ENCODE data around the gene MCEMP1. TPM values are rescaled to one million over a fixed set of nuclear protein-coding genes. Genes with fewer than 3 reads are reported as not detected.

MCEMP1 gene, protein sequence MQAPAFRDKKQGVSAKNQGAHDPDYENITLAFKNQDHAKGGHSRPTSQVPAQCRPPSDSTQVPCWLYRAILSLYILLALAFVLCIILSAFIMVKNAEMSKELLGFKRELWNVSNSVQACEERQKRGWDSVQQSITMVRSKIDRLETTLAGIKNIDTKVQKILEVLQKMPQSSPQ
- total RNA-seq: under 1 TPM in 2 of 4 donors, not detected in 2; 0.29 to 0.97 TPM

DNA sequence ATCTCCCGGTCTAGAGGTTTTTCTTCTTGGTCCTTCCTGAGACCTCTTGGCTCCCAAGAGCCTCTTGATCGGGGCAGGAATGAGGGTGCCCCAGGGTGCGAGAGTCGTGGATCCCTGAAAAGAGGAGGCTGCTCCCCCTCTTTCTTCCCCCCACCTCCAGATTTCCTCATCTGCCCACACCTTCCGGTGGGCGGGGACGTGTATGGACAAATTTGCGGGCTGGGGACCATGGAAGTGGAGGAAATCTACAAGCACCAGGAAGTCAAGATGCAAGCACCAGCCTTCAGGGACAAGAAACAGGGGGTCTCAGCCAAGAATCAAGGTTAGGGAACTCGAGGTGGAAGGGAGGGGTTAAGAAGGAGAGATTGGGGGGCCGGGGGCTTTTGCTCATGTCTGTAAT, at the start of gene MCEMP1:
MCEMP1 (plus strand) TSS at position 237 of the 400 bp plus-strand sequence; CDS start at position 268, 31 bp downstream.
- H3K4me3 ChIP-seq: no peak within 1 kb of the TSS
- peaks cover 0 to 77% (median 0%) of the 10 kb centered on the region in 4 donors for H3K27me3 ChIP-seq
- 13 to 31% methylated on average over 4 to 6 of the region's 10 CpGs for whole genome bisulfite sequencing, 2 donors

DNA sequence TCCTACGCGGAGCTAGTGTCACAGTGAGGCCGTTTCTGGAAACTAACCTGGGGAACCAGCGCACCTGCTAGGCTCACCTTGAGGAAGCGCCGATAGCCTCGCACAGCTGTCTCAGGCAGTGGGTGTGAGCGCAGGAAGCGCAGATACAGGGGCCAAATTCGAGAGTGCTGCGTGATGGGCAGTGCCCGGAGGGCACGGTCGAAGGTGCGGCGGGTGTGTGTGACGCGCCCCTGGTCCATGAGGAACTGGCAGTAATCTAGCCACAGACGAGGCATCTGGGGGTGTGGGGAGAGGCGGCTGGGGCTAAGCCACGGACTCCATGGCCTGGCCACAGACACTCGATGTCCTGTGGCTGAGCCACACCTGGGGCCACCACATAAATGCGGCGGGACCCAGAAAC, 49.7 kb upstream of the MCEMP1 start:
- Histone ChIP-seq H3K27me3 (no peaks in the 10 kb centered on the region), H3K4me3 (no peak overlapping the region), H3K27ac (no peak overlapping the region), H3K9me3 (no peaks in the 10 kb centered on the region), H3K4me1 (peaks cover 25 to 41% (median 32%) of the 10 kb centered on the region in 3 donors), H3K36me3 (peaks cover 14 to 61% (median 28%) of the 10 kb centered on the region in 3 donors)
- 86 to 87% methylated on average over 12 to 20 of the region's 24 CpGs for WGBS, 2 donors
- no peak for DNase-seq
- intact Hi-C loops (cut with DNase I): no loop called here
- no peak for TF ChIP-seq POLR2A (IDR thresholded peaks at IDR 0.05)
- TF ChIP-seq, protein P1, sequence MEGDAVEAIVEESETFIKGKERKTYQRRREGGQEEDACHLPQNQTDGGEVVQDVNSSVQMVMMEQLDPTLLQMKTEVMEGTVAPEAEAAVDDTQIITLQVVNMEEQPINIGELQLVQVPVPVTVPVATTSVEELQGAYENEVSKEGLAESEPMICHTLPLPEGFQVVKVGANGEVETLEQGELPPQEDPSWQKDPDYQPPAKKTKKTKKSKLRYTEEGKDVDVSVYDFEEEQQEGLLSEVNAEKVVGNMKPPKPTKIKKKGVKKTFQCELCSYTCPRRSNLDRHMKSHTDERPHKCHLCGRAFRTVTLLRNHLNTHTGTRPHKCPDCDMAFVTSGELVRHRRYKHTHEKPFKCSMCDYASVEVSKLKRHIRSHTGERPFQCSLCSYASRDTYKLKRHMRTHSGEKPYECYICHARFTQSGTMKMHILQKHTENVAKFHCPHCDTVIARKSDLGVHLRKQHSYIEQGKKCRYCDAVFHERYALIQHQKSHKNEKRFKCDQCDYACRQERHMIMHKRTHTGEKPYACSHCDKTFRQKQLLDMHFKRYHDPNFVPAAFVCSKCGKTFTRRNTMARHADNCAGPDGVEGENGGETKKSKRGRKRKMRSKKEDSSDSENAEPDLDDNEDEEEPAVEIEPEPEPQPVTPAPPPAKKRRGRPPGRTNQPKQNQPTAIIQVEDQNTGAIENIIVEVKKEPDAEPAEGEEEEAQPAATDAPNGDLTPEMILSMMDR (IDR thresholded peaks at IDR 0.05): no peak

More for the DNA sequence above, at the start of gene MCEMP1:
- TF ChIP-seq POLR2A (IDR thresholded peaks at IDR 0.05): no peak
- TF ChIP-seq, protein P1 (IDR thresholded peaks at IDR 0.05): no peak
- Histone ChIP-seq H3K9me3 (no peaks in the 10 kb centered on the region), H3K4me1 (peaks cover 4 to 33% (median 6%) of the 10 kb centered on the region in 3 donors), H3K27ac (no peak within 1 kb of the TSS), H3K36me3 (no peaks in the 10 kb centered on the region)
- intact Hi-C loops (cut with DNase I): loop anchor here (5.0 kb wide), 1 partner anchor 110 kb away; no protein-coding TSS in a partner anchor
- DNase-seq: no peak

DNA sequence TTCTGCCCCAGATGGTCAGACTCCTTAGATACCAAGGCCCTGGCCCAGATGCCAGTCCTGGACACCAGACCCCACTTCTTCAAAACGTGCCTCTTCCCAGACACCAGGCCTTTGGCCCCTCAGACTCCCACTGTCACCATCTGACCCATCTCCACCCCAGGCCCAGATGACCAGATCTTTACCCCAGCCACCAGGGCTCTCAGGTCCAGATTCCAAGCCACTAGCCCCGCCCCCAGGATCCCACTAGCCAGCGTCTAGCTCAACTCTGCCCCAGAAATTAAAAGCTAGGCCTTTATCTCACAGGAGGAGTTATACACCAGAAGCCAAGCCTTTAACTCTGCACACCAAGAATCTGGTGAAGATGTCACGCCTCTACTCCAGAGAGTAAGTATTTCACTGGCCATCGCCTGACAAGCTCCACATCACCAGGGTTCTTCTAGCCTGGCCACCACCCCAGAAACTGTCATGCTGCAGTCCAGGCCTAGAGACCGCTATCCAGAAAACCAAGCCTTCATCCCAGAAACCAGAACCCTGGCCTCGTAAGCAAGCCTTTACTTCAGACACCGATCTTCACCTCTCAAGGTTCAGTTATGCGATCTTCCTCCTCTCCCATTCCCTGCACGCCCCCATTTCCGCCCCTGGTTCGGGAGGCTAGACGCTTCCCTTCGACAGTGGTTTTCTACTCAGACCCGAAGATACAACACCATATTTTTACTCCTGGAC, 48.1 kb upstream of the MCEMP1 start:
- Histone ChIP-seq H3K36me3 (peaks cover 14 to 54% (median 15%) of the 10 kb centered on the region in 3 donors), H3K9me3 (no peaks in the 10 kb centered on the region), H3K27me3 (no peaks in the 10 kb centered on the region), H3K4me1 (peaks cover 25 to 41% (median 32%) of the 10 kb centered on the region in 3 donors), H3K4me3 (peak overlapping the region; percentile 68 to 98 (median 78)), H3K27ac (peak overlapping the region; percentile 60 to 94 (median 88))
- DNase-seq: no peak
- TF ChIP-seq, protein P1 (IDR thresholded peaks at IDR 0.05): no peak
- TF ChIP-seq POLR2A (IDR thresholded peaks at IDR 0.05): no peak
- WGBS, 2 donors: 4 to 7% methylated on average over 13 to 14 of the region's 15 CpGs
- intact Hi-C loops (cut with DNase I): no loop called here

DNA sequence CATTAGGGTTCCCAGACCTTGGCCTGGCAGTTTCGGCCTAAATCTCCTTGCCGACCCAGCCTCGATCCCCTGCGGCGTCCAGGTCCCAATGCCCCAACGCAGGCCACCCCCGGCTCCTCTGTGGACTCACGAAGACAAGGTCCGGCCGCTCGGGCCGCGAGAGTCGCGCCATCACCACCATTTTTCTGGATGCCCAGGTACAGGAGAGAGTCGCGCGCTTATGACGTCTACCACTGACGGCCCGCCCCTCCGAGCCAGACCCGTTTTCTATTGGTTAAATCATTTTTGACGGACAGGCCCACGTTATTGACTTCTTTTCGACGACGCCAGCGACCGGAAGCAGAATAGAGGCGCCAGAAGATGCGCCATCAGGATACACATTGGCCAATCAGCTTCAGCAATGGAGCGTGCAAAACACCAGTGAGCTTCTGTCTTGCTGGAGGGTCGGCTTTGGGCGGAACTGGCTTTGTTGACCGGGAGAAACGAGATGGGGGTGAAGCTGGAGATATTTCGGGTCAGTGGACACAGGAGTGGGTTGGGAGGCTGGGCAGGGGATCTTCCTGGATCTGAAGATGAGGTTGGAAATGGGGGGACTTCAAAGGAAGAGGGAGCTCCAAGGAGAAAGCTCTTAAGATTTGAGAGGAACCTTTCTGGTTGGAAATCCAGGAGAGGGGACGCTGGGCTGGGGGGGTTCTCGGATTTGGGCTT, 47.4 kb upstream of the MCEMP1 start, which contains the start of the genes PET100 and XAB2:
PET100 (plus strand) TSS at position 447 of the 708 bp plus-strand sequence; CDS start at position 488, 41 bp downstream.
XAB2 (minus strand) TSS at position 199 of the 708 bp plus-strand sequence; CDS start at position 181, 18 bp downstream.
- H3K4me3 ChIP-seq: peak within 1 kb of the TSS; percentile 68 to 98 (median 78)
- peak; percentile 89 for DNase-seq
- 0 to 1% methylated on average over 9 to 14 of the region's 40 CpGs for WGBS, 2 donors

More for the DNA sequence above, 47.4 kb upstream of the MCEMP1 start, which contains the start of the genes PET100 and XAB2:
- intact Hi-C loops (cut with DNase I): no loop called here
- Histone ChIP-seq H3K27ac (peak within 1 kb of the TSS; percentile 83 to 96 (median 90)), H3K4me1 (peaks cover 25 to 41% (median 32%) of the 10 kb centered on the region in 3 donors), H3K9me3 (no peaks in the 10 kb centered on the region), H3K36me3 (peaks cover 13 to 47% (median 15%) of the 10 kb centered on the region in 3 donors), H3K27me3 (no peaks in the 10 kb centered on the region)
- TF ChIP-seq, protein P1 (IDR thresholded peaks at IDR 0.05): peak in 1 of 6 experiments; percentile 31
- TF ChIP-seq POLR2A (IDR thresholded peaks at IDR 0.05): peak in 2 of 4 donors; percentile 28 to 31

Measured in esophagus squamous epithelium (tissue), 5 donors.